HEK293T (cell line): ENCODE measurements around the gene CHTF18.

Experiments used
- BHLHE40 ChIP-seq: fragments of 450-650 bp; IDR thresholded peaks from 2 replicates; pipeline ENCODE4 v1.6.1; 2016; ENCODE audit warnings: mild to moderate bottlenecking, moderate library complexity, borderline replicate concordance
- ELF4 ChIP-seq: fragments of 450-650 bp; IDR thresholded peaks from 2 replicates; pipeline ENCODE4 v1.6.1; 2017; ENCODE audit warnings: antibody characterized with exemption
- FOXM1 ChIP-seq: fragments of 450-650 bp; IDR thresholded peaks from 2 replicates; pipeline ENCODE4 v1.6.1; 2017; ENCODE audit warnings: mild to moderate bottlenecking, borderline replicate concordance
- HDGF ChIP-seq: fragments of 450-650 bp; IDR thresholded peaks from 2 replicates; pipeline ENCODE4 v1.6.1; 2017; ENCODE audit warnings: antibody characterized with exemption, borderline replicate concordance
- L3MBTL2 ChIP-seq: fragments of 450-650 bp; conservative IDR thresholded peaks from 2 replicates; pipeline ENCODE4 v1.6.1; 2016; ENCODE audit warnings: mild to moderate bottlenecking
- TARDBP ChIP-seq: fragments of 450-650 bp; IDR thresholded peaks from 2 replicates; pipeline ENCODE4 v1.6.1; 2016

DNA sequence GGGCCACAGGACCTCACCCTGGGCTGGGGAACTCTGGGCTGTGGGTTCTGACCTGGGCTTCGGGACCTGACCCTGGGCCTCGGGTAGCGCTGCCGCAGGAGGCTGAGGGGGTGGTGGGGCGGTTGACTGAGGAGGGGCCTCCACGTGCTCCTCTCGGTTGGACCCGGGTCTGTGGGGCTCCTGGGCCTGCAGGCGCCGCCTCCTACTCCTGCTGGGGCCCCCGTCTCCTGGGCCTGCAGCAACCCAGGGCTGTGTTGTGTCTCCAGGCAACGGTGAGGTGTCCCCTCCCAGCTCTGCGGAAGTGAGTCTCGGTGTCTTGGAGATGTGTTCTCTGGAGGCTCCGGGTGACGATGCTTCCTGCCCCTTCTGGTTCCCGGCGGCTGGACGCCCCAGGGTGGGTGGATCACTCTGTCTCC, 53.6 kb downstream of the CHTF18 start:
- TF ChIP-seq ELF4 = no peak
- TF ChIP-seq FOXM1 = no peak
- TF ChIP-seq HDGF = no peak
- no peak for TF ChIP-seq TARDBP
- no peak for TF ChIP-seq BHLHE40
- TF ChIP-seq L3MBTL2 = no peak
